GM13977 (cell line): ENCODE data around the gene STIM1.

Experiments used
- DNase-seq: peaks from one replicate; pipeline ENCODE4 v3.0.0; 2012; ENCODE audit warnings: low spot score
- CTCF ChIP-seq: IDR thresholded peaks from 2 replicates; pipeline ENCODE4 v1.5.1; 2012; ENCODE audit warnings: mild to moderate bottlenecking, control low read depth; ENCODE audit not compliant: insufficient read depth; ENCODE audit errors: extremely low read depth, missing control alignments
- in situ Hi-C: fragments of 300-500 bp; cut with MboI; formaldehyde crosslinking; loops from one replicate; pipeline ENCODE4 v1.12.0; 2022; ENCODE audit warnings: low sequenced_read_pairs, low pct_unique_long_range_greater_than_20kb, mixed read lengths, inconsistent platforms; ENCODE audit not compliant: unreplicated experiment

The STIM1 gene

GRCh38 chr11:3909901-3910300 is 54.4 kb downstream of the STIM1 start:
- no peak for DNase-seq
- no peak for TF ChIP-seq CTCF
- in situ Hi-C loops: no loop called here

GRCh38 chr11:3911908-3912505 is 56.5 kb downstream of the STIM1 start:
- no peak for DNase-seq
- no peak for TF ChIP-seq CTCF
- in situ Hi-C loops: no loop called here

- in situ Hi-C loops: no loop called here
- TF ChIP-seq CTCF: no peak
- no peak for DNase-seq
Measured at GRCh38 chr11:3913921-3914320, 58.5 kb downstream of the STIM1 start.

GRCh38 chr11:3914805-3915204 is 59.3 kb downstream of the STIM1 start:
- in situ Hi-C loops: no loop called here
- no peak for TF ChIP-seq CTCF
- no peak for DNase-seq

GRCh38 chr11:3916962-3917361 is 61.5 kb downstream of the STIM1 start:
- DNase-seq: no peak
- in situ Hi-C loops: no loop called here
- TF ChIP-seq CTCF: no peak

GRCh38 chr11:3920148-3920852 is 64.8 kb downstream of the STIM1 start:
- in situ Hi-C loops: no loop called here
- no peak for TF ChIP-seq CTCF
- DNase-seq: peak; percentile 40
